ENCODE data around the gene KRR1. TPM values are rescaled to one million over a fixed set of nuclear protein-coding genes. Genes with fewer than 3 reads are reported as not detected.
A peak's percentile ranks its signal among the peaks of the same experiment; 100 is the strongest.

Gene KRR1
- total RNA-seq, 1 donor, result 45.6 TPM

DNA sequence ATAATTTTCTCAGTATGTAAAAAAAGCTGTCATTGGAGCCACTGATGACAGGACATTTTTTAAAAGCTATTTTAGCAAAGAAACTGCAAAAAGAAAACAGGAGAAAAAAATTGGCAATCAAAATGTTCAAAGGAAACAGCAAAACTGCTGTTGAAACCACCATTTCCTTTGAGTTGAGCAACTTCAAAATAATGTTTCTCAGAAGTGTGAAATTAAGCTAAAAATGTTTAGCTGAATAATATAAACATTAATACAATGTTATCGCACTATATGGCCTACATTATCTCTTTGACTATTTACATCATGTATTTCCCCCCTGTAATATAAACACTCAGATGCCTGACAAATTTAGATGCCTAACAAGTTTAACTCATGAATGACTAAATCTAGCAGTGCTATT is 54.2 kb downstream of the KRR1 start:
- Histone ChIP-seq H3K79me2 (ENCODE audit: insufficient read depth, low read length) (no peaks in the 10 kb centered on the region), H3K4me3 (ENCODE audit: insufficient read depth, low read length) (no peak overlapping the region), H4K20me1 (ENCODE audit: insufficient read depth, low read length) (no peaks in the 10 kb centered on the region), H3K4me1 (ENCODE audit: insufficient read depth, low read length) (peaks cover 8% of the 10 kb centered on the region), H3K27ac (ENCODE audit: low read depth, low read length) (no peak overlapping the region), H2AFZ (ENCODE audit: low read length) (no peak overlapping the region), H3K4me2 (ENCODE audit: insufficient read depth, low read length) (no peak overlapping the region), H3K27me3 (ENCODE audit: insufficient read depth, low read length) (no peaks in the 10 kb centered on the region), H3K36me3 (ENCODE audit: insufficient read depth, low read length) (no peaks in the 10 kb centered on the region), H3K9me3 (ENCODE audit: low read depth, low read length) (no peaks in the 10 kb centered on the region)
- DNase-seq (ENCODE audit: insufficient read length, low spot score, missing footprints), result no peak
- TF ChIP-seq, protein P1, sequence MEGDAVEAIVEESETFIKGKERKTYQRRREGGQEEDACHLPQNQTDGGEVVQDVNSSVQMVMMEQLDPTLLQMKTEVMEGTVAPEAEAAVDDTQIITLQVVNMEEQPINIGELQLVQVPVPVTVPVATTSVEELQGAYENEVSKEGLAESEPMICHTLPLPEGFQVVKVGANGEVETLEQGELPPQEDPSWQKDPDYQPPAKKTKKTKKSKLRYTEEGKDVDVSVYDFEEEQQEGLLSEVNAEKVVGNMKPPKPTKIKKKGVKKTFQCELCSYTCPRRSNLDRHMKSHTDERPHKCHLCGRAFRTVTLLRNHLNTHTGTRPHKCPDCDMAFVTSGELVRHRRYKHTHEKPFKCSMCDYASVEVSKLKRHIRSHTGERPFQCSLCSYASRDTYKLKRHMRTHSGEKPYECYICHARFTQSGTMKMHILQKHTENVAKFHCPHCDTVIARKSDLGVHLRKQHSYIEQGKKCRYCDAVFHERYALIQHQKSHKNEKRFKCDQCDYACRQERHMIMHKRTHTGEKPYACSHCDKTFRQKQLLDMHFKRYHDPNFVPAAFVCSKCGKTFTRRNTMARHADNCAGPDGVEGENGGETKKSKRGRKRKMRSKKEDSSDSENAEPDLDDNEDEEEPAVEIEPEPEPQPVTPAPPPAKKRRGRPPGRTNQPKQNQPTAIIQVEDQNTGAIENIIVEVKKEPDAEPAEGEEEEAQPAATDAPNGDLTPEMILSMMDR (IDR thresholded peaks at IDR 0.05; ENCODE audit: extremely low read depth, low read depth, low read length), result no peak

DNA sequence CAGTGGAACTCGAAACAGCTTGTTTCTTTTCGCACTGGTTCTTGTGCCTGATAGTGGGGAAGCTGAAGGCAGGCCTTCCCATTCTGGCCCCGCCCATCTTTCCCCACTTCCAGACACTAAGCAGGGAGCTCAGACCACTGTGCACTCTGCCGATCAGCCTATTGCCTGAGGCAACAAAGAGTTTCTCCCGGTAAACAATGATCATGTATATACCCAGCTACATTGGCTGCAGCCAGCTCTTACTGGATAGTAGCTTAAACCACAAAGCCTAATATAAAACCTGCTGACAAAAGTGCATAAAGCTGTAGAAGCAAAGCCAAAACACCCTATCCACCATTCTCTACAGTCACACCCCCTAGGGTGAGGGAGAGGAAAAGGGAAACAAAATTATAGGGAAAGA is 55.6 kb downstream of the KRR1 start:
- H3K27me3 ChIP-seq (ENCODE audit: insufficient read depth, low read length), result no peaks in the 10 kb centered on the region
- peaks cover 8% of the 10 kb centered on the region for H3K4me1 ChIP-seq (ENCODE audit: insufficient read depth, low read length)
- no peak for DNase-seq (ENCODE audit: insufficient read length, low spot score, missing footprints)
- no peak overlapping the region for H2AFZ ChIP-seq (ENCODE audit: low read length)
- no peaks in the 10 kb centered on the region for H4K20me1 ChIP-seq (ENCODE audit: insufficient read depth, low read length)
- H3K4me3 ChIP-seq (ENCODE audit: insufficient read depth, low read length), result no peak overlapping the region
- no peak overlapping the region for H3K4me2 ChIP-seq (ENCODE audit: insufficient read depth, low read length)
- no peaks in the 10 kb centered on the region for H3K9me3 ChIP-seq (ENCODE audit: low read depth, low read length)
- H3K36me3 ChIP-seq (ENCODE audit: insufficient read depth, low read length), result no peaks in the 10 kb centered on the region
- H3K79me2 ChIP-seq (ENCODE audit: insufficient read depth, low read length), result no peaks in the 10 kb centered on the region
- TF ChIP-seq, protein P1 (IDR thresholded peaks at IDR 0.05; ENCODE audit: extremely low read depth, low read depth, low read length), result no peak
- no peak overlapping the region for H3K27ac ChIP-seq (ENCODE audit: low read depth, low read length)

DNA sequence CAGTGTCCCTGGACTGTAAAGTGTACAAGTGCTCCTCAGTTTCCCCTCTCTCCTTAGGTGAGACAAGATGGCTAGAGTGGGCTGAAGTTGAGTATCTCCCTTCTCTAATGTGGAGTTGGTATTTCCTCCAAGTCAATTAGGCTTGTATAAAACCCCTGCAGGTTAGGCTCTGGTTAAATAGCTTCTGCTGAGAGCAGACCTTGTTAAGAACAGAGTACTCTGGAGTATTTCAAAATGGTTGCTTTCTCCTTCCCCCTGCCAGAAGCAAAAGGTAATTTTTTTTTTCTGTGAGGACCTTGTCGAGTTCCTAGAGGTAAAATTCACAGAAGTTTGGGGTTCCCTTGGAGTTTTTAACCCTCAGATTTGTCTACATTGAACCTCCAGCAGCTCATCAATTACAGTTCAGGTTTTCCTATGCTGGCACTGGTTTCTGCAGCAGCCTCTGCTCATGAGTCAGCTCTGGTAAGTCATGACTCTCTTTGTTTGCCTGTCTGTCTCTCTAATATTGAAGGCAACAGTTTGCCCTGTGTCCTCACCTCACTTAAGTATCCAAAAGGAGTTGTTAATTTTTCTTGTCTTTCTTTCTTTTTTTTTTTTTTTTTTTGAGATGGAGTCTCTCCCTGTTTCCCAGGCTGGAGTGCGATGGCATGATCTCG is 58.6 kb downstream of the KRR1 start:
- H3K27ac ChIP-seq (ENCODE audit: low read depth, low read length), result no peak overlapping the region
- no peaks in the 10 kb centered on the region for H3K9me3 ChIP-seq (ENCODE audit: low read depth, low read length)
- no peaks in the 10 kb centered on the region for H4K20me1 ChIP-seq (ENCODE audit: insufficient read depth, low read length)
- no peaks in the 10 kb centered on the region for H3K36me3 ChIP-seq (ENCODE audit: insufficient read depth, low read length)
- peak overlapping the region; percentile 68 for H2AFZ ChIP-seq (ENCODE audit: low read length)
- no peak overlapping the region for H3K4me3 ChIP-seq (ENCODE audit: insufficient read depth, low read length)
- peaks cover 17% of the 10 kb centered on the region for H3K4me1 ChIP-seq (ENCODE audit: insufficient read depth, low read length)
- no peaks in the 10 kb centered on the region for H3K79me2 ChIP-seq (ENCODE audit: insufficient read depth, low read length)
- no peaks in the 10 kb centered on the region for H3K27me3 ChIP-seq (ENCODE audit: insufficient read depth, low read length)
- H3K4me2 ChIP-seq (ENCODE audit: insufficient read depth, low read length), result no peak overlapping the region
- DNase-seq (ENCODE audit: insufficient read length, low spot score, missing footprints), result peak; percentile 19
- TF ChIP-seq, protein P1 (IDR thresholded peaks at IDR 0.05; ENCODE audit: extremely low read depth, low read depth, low read length), result no peak

DNA sequence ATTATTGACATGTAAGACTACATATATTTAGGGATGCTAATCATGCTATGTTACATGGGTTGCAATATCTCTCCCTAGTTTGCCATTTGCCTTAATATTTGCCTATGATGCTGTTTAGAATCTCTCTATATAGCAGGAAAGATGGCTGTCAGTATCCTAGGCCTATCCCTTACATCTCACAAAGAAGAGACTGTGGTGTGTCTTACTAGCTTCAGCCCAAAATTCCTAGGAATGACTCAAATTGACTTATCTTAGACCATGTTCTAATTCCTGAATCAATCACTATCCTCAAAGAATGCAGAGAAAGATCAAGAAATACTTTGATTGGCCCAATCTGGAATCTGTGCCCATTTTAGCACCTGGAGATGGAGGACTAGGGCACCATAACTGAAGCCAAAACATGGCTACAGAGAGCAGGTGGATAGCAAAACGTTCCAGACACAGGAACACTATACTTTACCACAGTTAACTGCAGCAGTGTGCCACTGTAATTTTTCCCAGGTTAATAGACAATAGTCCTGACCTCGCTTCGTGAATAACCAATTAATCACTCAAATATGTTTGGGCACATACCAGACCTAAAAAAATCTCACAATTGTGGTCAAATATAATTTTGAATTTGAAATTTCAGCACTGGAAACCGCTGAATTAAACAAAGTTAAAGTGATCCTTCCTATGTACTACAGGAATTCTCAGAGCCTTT is 63.6 kb downstream of the KRR1 start:
- TF ChIP-seq, protein P1 (IDR thresholded peaks at IDR 0.05; ENCODE audit: extremely low read depth, low read depth, low read length), result no peak
- Histone ChIP-seq H3K27me3 (ENCODE audit: insufficient read depth, low read length) (no peaks in the 10 kb centered on the region), H3K4me1 (ENCODE audit: insufficient read depth, low read length) (peaks cover 47% of the 10 kb centered on the region), H3K4me2 (ENCODE audit: insufficient read depth, low read length) (no peak overlapping the region), H3K36me3 (ENCODE audit: insufficient read depth, low read length) (no peaks in the 10 kb centered on the region), H3K27ac (ENCODE audit: low read depth, low read length) (peak overlapping the region; percentile 56), H3K79me2 (ENCODE audit: insufficient read depth, low read length) (no peaks in the 10 kb centered on the region), H4K20me1 (ENCODE audit: insufficient read depth, low read length) (no peaks in the 10 kb centered on the region), H2AFZ (ENCODE audit: low read length) (no peak overlapping the region), H3K9me3 (ENCODE audit: low read depth, low read length) (no peaks in the 10 kb centered on the region), H3K4me3 (ENCODE audit: insufficient read depth, low read length) (no peak overlapping the region)
- DNase-seq (ENCODE audit: insufficient read length, low spot score, missing footprints), result peak; percentile 44

All from osteoblast (primary cell).